GM21576 (cell line): ENCODE measurements around the gene PCDHGB2.
"Not testable (repeated sequence)": the region's sequence is repeated elsewhere in the genome, so short reads cannot be mapped to it uniquely, and the experiment has no call there.

Experiments used
- ATAC-seq: cut with Tn5 transposase; IDR thresholded peaks from one replicate; pipeline ENCODE4 v1.9.1; 2021; ENCODE audit warnings: mild to moderate bottlenecking, moderate library complexity; ENCODE audit not compliant: unreplicated experiment

PCDHGB2 gene

GRCh38 chr5:141349917-141350619, 9.7 kb upstream of the PCDHGB2 start, which contains the start of gene PCDHGB1:
Gene PCDHGB1 (plus strand): TSS chr5:141350099. CDS start chr5:141350261, 162 bp downstream.
- peak; percentile 82 for ATAC-seq

- no peak for ATAC-seq
These were observed 8.2 kb upstream of the PCDHGB2 start for GRCh38 chr5:141351591-141351990.

- ATAC-seq: no peak
These were observed 4.8 kb upstream of the PCDHGB2 start, which contains the start of gene PCDHGA4 for GRCh38 chr5:141354900-141355469. Gene PCDHGA4 (plus strand): TSS chr5:141355021. CDS start chr5:141355108, 87 bp downstream.

DNA sequence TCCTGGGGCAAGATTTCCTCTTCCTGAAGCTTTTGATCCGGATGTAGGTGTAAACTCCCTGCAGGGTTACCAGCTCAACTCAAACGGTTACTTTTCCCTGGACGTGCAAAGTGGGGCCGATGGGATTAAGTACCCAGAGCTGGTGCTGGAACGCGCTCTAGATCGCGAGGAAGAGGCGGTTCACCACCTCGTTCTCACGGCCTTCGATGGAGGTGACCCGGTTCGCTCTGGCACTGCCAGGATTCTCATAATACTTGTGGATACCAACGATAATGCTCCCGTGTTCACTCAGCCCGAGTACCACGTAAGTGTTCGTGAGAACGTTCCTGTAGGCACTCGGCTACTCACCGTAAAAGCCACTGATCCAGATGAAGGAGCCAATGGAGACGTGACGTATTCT, 4.2 kb upstream of the PCDHGB2 start:
- ATAC-seq: no peak

DNA sequence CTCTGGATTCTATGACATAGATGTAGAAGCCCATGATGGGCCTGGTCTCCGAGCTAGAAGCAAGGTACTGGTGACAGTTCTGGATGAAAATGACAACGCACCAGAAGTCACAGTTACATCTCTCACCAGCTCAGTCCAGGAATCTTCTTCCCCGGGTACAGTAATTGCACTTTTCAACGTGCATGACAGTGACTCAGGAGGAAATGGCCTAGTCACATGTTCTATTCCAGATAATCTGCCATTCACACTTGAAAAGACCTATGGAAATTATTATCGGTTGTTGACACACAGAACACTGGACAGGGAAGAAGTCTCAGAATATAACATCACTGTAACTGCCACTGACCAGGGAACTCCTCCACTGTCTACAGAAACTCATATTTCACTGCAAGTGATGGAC, 3.7 kb upstream of the PCDHGB2 start:
- ATAC-seq: no peak

GRCh38 chr5:141356950-141357349, 2.8 kb upstream of the PCDHGB2 start:
- ATAC-seq: no peak

GRCh38 chr5:141360685-141361084, 891 bp downstream of the PCDHGB2 start:
- ATAC-seq: no peak

- no peak for ATAC-seq
These were observed 2.9 kb downstream of the PCDHGB2 start for GRCh38 chr5:141362719-141363118.

DNA sequence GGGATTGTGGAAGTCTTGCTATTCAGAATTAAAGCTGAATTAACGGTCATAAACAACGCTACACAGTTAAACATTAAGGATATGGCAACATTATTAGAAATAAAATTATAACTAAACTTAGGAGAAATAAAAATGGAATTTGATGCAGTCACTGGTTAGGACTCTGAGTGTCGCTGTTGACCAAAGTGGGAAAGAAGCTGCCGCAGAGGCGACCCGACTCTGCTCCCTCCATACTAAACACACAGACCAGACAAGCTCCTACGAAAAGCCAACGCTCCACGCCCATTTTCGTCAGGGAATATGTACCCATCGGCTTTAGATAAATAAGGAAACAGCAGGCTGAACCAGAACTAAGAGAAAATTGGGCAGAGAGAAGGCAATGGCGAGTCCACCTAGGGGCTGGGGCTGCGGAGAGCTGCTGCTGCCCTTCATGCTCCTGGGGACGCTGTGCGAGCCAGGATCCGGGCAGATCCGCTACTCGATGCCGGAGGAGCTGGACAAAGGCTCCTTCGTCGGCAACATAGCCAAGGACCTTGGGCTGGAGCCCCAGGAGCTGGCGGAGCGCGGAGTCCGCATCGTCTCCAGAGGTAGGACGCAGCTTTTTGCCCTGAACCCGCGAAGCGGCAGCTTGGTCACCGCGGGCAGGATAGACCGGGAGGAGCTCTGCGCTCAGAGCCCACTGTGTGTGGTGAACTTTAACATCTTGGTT, 4.3 kb downstream of the PCDHGB2 start, which contains the start of gene PCDHGA5:
PCDHGA5 (plus strand) TSS at position 211 of the 709 bp plus-strand sequence; CDS start at position 380, 169 bp downstream.
- no peak for ATAC-seq

GRCh38 chr5:141366016-141366896, 6.5 kb downstream of the PCDHGB2 start:
- no peak for ATAC-seq

DNA sequence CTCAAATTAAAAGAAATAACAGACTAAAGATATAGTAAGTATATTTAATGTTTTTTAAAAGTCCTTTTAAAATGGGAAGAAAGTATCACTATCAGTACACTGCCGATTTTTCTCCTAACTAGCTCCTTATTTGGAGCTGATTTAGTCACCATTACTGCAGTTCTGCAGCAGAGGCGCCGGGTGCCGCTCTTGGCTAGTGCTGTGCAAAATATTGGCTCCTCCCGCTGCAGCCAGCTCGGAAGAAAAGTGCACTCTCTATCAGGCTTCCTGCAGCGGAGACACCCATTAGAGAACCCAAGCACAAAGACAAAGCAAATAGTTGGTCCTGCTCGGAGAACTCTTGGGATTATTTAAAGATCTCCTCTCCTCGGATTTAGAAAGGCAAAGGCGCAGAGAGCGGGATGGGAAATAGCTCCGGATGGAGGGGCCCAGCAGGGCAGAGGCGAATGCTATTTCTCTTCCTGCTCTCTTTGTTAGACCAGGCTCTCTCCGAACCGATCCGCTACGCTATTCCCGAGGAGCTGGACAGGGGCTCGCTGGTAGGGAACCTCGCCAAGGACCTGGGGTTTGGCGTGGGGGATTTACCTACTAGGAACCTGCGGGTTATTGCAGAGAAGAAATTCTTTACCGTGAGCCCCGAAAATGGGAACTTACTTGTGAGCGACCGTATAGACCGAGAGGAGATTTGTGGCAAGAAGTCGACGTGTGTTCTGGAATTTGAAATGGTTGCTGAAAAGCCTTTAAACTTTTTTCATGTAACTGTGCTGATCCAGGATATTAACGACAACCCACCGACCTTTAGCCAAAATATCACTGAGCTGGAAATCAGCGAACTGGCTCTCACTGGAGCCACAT, 10.4 kb downstream of the PCDHGB2 start, which contains the start of gene PCDHGB3:
PCDHGB3 (plus strand) TSS at position 249 of the 855 bp plus-strand sequence; CDS start at position 402, 153 bp downstream.
- peak; percentile 89 for ATAC-seq

DNA sequence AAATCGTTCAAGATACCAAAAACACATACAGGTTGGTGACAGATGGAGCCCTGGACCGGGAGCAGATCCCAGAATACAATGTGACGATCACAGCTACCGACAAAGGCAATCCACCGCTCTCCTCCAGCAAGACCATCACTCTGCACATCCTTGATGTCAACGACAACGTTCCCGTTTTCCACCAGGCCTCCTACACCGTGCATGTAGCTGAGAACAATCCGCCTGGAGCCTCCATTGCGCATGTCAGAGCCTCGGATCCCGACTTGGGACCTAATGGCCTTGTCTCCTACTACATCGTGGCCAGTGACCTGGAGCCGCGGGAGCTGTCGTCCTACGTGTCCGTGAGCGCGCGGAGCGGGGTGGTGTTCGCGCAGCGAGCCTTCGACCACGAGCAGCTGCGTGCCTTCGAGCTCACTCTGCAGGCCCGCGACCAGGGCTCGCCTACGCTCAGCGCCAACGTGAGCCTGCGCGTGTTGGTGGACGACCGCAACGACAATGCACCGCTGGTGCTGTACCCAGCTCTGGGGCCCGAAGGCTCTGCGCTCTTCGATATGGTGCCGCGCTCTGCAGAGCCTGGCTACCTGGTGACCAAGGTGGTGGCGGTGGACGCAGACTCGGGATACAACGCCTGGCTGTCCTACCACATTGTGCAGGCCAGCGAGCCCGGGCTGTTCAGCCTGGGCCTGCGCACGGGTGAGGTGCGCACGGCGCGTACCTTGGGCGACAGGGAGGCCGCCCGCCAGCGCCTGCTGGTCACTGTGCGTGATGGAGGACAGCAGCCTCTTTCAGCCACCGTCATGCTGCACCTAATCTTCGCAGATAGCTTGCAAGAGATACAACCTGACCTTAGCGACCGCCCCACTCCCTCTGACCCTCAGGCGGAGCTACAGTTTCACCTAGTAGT, 12.0 kb downstream of the PCDHGB2 start:
- no peak for ATAC-seq

- ATAC-seq: no peak
These were observed 14.0 kb downstream of the PCDHGB2 start, which contains the start of gene PCDHGA6 for GRCh38 chr5:141373673-141374317. Gene PCDHGA6 (plus strand): TSS chr5:141373891. CDS start chr5:141374084, 193 bp downstream.

- ATAC-seq: no peak
These were observed 14.8 kb downstream of the PCDHGB2 start for GRCh38 chr5:141374627-141375026.

DNA sequence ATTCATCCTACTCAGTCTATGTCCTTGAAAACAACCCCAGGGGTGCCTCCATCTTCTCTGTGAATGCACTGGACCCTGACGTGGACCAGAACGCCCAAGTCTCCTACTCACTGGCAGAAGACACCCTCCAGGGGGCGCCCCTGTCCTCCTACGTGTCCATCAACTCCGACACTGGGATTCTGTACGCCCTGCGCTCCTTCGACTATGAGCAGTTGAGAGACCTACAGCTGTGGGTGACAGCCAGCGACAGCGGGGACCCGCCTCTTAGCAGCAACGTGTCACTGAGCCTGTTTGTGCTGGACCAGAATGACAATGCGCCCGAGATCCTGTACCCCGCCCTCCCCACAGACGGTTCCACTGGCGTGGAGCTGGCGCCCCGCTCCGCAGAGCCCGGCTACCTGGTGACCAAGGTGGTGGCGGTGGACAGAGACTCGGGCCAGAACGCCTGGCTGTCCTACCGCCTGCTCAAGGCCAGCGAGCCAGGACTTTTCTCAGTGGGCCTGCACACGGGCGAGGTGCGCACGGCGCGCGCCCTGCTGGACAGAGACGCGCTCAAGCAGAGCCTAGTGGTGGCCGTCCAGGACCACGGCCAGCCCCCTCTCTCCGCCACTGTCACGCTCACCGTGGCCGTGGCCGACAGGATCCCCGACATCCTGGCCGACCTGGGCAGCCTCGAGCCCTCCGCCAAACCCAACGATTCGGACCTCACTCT, 15.8 kb downstream of the PCDHGB2 start:
- ATAC-seq: not testable (repeated sequence)

DNA sequence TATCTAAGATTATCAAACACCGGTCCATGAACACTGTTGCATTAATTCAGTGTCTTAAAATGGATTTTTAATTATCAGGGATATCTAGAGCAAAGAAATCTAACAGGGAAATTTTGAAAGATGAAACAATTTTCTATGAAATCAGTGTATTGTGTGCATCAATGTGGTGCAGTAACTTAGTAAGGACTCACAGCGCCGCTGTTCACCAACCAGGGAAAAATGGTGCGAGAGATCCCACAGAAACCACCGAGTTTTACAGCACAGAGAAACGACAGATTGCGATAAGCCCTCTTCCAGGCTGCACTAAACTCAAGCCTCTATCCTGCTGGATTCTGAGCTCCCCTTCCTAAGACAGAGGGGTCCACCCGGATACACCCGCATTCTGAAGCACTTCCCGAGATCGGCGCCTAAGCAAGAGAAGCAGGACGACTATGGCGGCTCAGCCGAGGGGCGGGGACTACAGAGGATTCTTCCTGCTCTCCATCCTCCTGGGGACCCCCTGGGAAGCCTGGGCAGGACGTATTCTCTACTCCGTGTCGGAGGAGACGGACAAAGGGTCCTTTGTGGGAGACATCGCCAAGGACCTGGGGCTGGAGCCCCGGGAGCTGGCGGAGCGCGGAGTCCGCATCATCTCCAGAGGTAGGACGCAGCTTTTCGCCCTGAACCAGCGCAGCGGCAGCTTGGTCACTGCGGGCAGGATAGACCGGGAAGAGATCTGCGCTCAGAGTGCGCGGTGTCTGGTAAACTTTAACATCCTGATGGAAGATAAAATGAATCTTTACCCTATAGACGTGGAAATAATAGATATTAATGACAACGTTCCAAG, 22.9 kb downstream of the PCDHGB2 start, which contains the start of gene PCDHGA7:
PCDHGA7 (plus strand) TSS at position 274 of the 826 bp plus-strand sequence; CDS start at position 432, 158 bp downstream.
- ATAC-seq: no peak
